Suprapubic skin (tissue), 4 donors: ENCODE results near the gene VEGFC. TPM values are rescaled to one million over a fixed set of nuclear protein-coding genes. Genes with fewer than 3 reads are reported as not detected.

ENCODE experiments used
- DNase-seq, 2 donors: peaks; one replicate each; pipeline ENCODE4 v3.0.0-alpha.2; 2019; ENCODE audit warnings: low spot score in 2 of 2
- H3K27ac ChIP-seq: fragments of 200-600 bp; sonication (generic); one replicate; pipeline ENCODE4 v1.5.1; 2019
- H3K27me3 ChIP-seq: fragments of 200-600 bp; sonication (generic); one replicate; pipeline ENCODE4 v1.5.1; 2019
- H3K36me3 ChIP-seq: fragments of 200-600 bp; sonication (generic); one replicate; pipeline ENCODE4 v1.5.1; 2019
- H3K4me1 ChIP-seq: fragments of 200-600 bp; sonication (generic); one replicate; pipeline ENCODE4 v1.5.1; 2019
- H3K4me3 ChIP-seq: fragments of 200-600 bp; sonication (generic); one replicate; pipeline ENCODE4 v1.5.1; 2019; ENCODE audit warnings: mild to moderate bottlenecking
- H3K9me3 ChIP-seq: fragments of 200-600 bp; sonication (generic); one replicate; pipeline ENCODE4 v1.5.1; 2019
- EP300 ChIP-seq: sonication (generic); formaldehyde crosslinking; IDR thresholded peaks from one replicate; pipeline ENCODE4 v1.6.1; 2017; ENCODE audit warnings: antibody characterized with exemption
- POLR2A ChIP-seq, 2 donors: fragments of 450-650 bp; IDR thresholded peaks; one replicate each; pipeline ENCODE4 v1.6.1; 2017; ENCODE audit warnings: antibody characterized with exemption in 2 of 2, mild to moderate bottlenecking in 2 of 2, moderate library complexity in 2 of 2
- POLR2AphosphoS5 ChIP-seq, 3 donors: sonication (generic); formaldehyde crosslinking; IDR thresholded peaks; one replicate each; pipeline ENCODE4 v1.6.1; 2017; ENCODE audit warnings: antibody characterized with exemption in 3 of 3
- WGBS: methylation state at CpG from one replicate; pipeline ENCODE4 v1.1.5; 2018; 5-methylcytosine and 5-hydroxymethylcytosine counted together
- total RNA-seq, 4 donors: library from RNA; depleted of rRNA; stranded (reverse); fragments of >200 nt; gene quantifications; one replicate each; pipeline ENCODE4 v1.1.0, GENCODE V29; 2016
- TF ChIP-seq, protein P1 (sequence below), 2 donors: fragments of 200-600 bp in 1 of 2; fragments of 450-650 bp in 1 of 2; sonication (generic) in 1 of 2; IDR thresholded peaks; one replicate each; pipeline ENCODE4 v1.5.1; 2016 to 2019; ENCODE audit warnings: antibody characterized with exemption in 2 of 2, mild to moderate bottlenecking in 1 of 2, moderate library complexity in 1 of 2

Gene VEGFC
- total RNA-seq, 4 donors from 2014 or later, result 2.3 to 8.1 (median 4.1) TPM

- Histone ChIP-seq H3K4me3 (no peak overlapping the region), H3K36me3 (no peaks in the 10 kb centered on the region), H3K9me3 (no peaks in the 10 kb centered on the region), H3K27me3 (no peaks in the 10 kb centered on the region), H3K27ac (no peak overlapping the region), H3K4me1 (no peaks in the 10 kb centered on the region)
- WGBS, result 46% methylated on average over 8 of the region's 8 CpGs
- no peak for DNase-seq
- TF ChIP-seq POLR2A (IDR thresholded peaks at IDR 0.05) (no peak), POLR2AphosphoS5 (IDR thresholded peaks at IDR 0.05) (no peak), EP300 (no peak)
- TF ChIP-seq, protein P1, sequence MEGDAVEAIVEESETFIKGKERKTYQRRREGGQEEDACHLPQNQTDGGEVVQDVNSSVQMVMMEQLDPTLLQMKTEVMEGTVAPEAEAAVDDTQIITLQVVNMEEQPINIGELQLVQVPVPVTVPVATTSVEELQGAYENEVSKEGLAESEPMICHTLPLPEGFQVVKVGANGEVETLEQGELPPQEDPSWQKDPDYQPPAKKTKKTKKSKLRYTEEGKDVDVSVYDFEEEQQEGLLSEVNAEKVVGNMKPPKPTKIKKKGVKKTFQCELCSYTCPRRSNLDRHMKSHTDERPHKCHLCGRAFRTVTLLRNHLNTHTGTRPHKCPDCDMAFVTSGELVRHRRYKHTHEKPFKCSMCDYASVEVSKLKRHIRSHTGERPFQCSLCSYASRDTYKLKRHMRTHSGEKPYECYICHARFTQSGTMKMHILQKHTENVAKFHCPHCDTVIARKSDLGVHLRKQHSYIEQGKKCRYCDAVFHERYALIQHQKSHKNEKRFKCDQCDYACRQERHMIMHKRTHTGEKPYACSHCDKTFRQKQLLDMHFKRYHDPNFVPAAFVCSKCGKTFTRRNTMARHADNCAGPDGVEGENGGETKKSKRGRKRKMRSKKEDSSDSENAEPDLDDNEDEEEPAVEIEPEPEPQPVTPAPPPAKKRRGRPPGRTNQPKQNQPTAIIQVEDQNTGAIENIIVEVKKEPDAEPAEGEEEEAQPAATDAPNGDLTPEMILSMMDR (IDR thresholded peaks at IDR 0.05), result no peak
Measured at GRCh38 chr4:176635372-176636261, 157.1 kb downstream of the VEGFC start.
